DMS153 treated with DMSO at 0.1 percent for 48 hours (cell line): Measurements from ENCODE around the gene APLP2.
"Not testable (repeated sequence)": the region's sequence is repeated elsewhere in the genome, so short reads cannot be mapped to it uniquely, and the experiment has no call there.

Experiments used
- DNase-seq: peaks from one replicate; lab custom pipeline; 2025; ENCODE audit not compliant: unreplicated experiment; lab: John Stamatoyannopoulos, UW

Gene APLP2

DNA sequence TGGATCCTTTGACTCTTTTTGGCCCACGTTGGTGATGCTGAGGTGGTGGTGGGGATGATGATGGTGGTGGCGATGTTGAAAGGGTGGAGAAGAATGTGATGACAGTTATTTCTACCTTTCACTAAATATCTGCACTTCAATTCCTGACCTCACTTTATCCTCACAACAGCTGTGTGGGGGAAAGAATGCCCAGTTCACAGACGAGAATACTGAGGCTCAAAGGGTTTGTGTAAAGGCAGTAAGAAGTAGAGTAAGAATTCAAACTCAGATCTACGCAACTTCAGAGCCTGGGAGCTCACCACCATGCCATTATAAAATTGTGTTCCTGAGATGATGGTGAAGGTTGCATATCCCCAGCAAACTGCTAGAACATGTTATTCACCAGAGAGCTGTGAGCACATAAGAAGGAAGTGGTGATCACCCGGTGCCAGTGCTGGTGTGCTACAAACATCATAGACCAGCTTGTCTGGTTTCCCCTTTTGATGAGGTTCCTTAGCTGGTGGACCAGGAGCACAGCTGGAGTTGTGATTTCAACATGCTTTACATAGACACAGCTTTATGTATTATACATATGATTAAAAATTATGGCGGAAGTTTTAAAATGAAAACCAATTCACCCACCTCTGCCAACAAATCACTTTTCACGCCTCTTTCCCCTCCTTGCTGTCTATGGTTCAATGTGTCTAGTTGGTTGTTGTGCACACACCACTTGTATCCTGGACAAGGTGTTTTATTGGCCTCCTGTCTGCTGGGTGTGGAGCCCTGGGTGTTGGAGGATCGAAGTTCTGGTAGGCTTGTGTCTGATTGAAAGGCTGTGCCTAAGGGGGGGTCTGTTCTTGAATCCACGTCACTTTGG, 96.1 kb downstream of the APLP2 start:
- DNase-seq: no peak

GRCh38 chr11:130166457-130166784, 96.7 kb downstream of the APLP2 start:
- no peak for DNase-seq

DNA sequence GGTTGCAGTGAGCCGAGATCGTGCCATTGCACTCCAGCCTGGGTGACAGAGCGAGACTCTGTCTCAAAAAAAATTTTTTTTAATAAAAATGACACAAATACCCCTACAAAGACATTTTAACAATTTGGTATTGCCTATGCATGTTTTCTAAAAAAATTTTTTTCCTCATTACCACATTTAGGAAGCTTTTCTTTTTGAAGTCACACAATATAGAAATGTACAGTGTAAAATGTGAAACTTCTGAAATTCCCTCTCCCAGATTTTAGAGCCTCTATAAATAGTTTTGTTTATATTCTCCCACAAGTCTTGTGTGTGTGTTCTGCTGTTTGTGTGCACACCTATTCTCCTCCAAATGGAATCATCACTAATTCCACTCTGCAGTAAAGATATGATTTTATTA, 97.5 kb downstream of the APLP2 start:
- no peak for DNase-seq

GRCh38 chr11:130168105-130168504, 98.4 kb downstream of the APLP2 start:
- DNase-seq: no peak

DNA sequence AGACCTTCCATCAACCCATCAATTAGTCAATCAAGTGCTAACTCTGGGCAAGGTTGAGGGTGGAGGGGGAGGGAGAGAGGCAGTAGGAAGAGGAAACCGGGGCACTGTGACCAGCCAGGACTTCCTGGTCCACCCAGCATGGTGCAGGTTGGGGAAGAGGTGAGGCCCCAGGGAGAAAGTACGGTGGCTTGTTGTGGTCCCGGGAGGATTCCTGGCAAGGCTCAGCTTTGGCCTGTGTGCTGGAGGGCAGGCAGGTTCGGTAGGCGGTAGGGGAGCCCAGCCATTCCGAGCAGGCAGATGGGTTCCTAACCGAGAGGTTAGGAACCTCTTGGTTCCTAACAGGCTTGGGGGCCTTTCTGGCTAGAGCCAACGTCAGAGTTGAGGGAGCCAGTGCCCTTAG, 100.7 kb downstream of the APLP2 start:
- no peak for DNase-seq

GRCh38 chr11:130171534-130171933, 101.8 kb downstream of the APLP2 start:
- DNase-seq: no peak

DNA sequence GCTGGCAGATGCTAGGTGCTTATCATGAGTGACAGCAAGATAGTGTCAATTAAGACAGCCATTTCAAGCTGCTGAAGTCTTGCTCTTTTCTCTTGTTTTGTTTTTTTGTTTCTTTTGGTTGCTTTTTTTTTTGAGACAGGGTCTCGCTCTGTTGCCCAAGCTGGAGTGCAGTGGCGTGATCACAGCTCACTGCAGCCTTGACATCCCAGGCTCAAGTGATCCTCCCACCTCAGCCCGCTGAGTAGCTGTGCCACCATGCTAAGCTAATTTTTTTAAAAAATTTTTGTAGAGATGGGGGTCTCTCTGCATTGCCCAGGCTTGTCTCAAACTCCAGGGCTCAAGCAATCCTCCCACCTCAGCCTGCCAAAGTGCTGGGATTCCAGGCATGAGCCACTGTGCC, 102.3 kb downstream of the APLP2 start:
- DNase-seq: not testable (repeated sequence)

GRCh38 chr11:130174642-130175041, 104.9 kb downstream of the APLP2 start:
- DNase-seq: no peak

GRCh38 chr11:130175898-130176297, 106.2 kb downstream of the APLP2 start:
- DNase-seq: no peak

DNA sequence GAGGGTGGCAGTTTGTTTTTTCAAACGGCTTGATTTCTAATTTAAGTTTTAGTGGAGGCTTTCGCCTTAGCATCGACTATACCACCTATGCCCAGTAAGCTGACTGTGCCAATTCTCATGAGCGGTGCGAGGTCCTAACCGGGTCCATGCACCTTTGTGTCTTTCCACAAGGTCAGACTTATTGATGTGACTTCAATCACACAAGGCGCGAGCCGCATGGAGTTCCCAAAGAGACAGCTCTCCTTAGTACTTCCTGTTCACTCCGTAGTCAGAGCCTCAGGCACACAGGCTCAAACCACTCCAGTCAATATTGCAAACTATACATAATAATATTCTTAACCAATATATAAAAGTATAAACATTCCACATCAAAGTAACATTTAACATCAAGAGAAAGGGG, 108.1 kb downstream of the APLP2 start:
- DNase-seq: no peak

DNA sequence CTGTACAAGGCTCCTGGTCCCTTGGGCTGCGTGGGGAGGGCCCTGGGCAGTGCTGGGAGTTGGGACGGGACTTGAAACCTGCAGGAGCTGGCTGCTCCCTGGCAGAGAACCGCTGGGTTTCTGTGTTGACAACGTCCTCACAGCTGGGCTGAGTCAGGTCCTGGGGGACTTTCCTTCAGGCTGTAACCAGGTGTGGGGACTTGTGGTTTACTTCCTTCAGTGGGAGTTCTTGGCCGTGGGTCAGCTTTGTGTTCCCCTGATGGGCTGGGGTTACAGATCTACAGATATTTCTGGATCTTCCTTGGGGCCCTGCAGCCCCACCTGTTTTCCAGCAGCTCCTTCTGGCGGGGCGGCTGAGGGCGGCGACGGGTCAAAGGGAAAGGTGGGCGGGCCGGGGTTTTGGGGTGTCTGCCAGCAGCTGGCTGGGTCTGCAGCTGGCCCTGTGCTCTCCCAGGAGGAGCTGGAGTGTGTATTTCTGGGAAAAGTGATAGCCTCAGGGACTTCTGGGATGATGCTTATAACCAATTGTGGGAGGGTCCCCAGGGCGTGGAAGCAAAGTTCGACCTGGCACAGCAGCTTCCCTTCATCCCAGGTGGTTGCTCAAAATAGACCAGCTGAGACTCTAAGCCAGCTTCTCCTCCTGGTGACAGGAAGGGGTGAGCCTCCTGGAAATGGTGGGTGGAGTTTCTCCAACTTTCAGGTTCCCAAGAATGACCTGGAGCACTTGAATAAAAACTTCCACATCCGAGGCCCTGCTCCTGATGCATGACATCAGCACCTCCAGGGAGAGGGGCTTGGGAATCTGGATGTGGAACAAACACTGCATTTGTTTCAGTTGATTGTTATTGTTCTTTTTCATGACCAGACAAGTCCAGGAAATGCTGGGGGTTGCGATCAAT, 109.0 kb downstream of the APLP2 start:
- no peak for DNase-seq

GRCh38 chr11:130179396-130180306, 110.0 kb downstream of the APLP2 start:
- DNase-seq: peak; percentile 25

DNA sequence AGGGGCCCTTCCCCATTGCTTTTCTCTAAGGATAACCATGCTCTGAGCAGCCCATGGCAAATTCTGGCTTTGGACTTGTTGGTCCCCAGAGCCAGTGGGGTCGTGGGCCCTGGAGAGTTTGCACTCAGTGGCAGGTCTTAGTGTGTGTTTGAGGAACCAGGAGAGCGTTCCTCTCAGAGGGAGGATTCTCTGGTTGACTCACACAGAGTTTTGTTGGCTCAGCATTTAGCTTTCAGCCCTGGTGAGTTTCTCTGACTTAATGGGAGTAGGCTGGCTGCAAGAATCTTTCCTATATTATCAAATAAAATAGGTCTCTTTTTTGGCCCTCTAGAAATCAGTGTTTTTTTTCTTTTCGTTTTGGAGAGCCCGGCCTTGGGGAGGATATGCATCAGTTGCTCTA, 110.8 kb downstream of the APLP2 start:
- peak; percentile 26 for DNase-seq

- DNase-seq: no peak
Observed at GRCh38 chr11:130180896-130181294, 111.2 kb downstream of the APLP2 start.

DNA sequence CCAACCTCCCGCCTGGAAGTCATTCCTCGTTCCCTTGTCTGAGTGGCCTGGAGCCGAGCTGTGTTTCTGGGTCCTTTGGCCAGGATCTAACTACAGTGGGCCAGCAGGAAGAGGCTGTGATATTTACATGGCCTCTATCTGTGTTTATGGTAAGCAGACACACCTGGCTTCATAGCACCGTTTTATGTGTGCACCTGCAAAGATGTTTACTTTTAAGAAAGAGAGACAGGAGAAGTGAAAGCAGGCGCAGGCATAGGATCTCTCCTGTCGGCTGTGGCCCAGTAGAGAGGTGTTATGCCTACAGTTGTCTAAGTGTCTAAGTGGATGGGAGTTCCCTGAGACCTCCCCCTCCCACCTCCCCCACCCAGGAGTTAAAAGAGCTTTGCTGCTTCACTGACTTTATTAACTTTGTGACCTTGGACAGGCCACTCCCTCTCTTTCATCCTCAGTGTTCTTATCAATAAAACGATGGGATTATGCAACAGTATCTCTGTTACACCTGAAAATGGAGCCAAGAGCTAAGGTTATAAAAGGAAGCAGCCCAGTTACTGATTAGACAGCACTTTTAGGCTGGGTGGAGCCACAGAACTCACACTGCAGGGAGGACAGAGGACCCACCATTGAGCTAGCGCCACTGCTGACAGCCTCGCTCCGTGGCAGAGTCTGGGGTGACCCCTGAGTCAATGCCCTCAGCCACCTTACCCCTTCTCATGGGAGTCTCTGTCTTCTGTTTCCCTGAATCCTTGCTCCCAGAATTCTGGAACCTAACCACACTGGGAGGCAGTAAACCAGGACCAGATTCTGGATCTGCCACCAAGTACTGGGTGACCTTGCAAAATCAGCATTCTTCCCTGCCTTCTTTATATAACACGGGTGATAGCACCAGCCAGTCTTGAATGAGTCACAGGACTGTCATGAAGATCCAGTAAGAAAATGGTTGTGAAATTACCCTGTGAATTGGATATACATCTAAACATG, 111.9 kb downstream of the APLP2 start:
- peak; percentile 98 for DNase-seq

DNA sequence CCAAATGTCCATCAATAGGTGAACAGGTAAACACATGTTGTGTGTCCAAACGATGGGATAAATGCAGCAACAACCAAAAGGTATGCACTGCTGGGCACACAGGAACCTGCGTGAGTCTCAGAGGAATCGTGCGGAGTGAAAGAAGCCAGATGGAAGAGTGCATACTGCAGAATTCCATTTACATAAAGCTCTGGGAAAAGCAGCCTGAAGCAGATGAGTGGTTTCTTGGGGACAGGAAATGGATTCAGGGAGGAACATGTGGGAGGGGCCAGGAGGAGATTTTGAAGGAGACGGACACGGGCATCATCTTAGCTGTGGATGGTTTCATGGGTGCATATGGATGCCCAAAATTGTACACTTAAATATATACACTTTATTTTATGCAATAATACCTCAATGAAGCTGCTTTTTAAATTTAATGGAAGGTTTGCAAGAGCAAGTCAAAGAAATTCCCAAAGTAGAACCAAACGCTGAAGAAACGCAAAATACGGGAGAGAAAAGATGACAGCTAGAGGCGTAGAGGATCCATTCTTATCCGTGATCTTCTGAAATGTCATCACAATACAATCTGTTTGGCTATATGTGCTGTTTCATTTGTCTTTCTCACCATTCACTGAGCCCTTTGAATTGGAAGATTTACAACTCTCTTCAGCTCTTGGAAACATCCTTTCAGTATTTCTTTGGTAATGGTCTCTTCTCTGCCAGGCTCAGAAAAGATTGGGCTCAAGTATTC, 114.3 kb downstream of the APLP2 start:
- DNase-seq: no peak

GRCh38 chr11:130187096-130187495, 117.4 kb downstream of the APLP2 start:
- DNase-seq: no peak

GRCh38 chr11:130188047-130188446, 118.4 kb downstream of the APLP2 start:
- DNase-seq: no peak
